ENCODE results near the gene SORL1-AS1.

- no peak for TF ChIP-seq CTCF (IDR thresholded peaks at IDR 0.05)
- TF ChIP-seq EP300 (IDR thresholded peaks at IDR 0.05) = no peak
Observed at GRCh38 chr11:121464352-121464946, 11.7 kb upstream of the SORL1-AS1 start.
